ENCODE measurements around the gene LBP.

DNA sequence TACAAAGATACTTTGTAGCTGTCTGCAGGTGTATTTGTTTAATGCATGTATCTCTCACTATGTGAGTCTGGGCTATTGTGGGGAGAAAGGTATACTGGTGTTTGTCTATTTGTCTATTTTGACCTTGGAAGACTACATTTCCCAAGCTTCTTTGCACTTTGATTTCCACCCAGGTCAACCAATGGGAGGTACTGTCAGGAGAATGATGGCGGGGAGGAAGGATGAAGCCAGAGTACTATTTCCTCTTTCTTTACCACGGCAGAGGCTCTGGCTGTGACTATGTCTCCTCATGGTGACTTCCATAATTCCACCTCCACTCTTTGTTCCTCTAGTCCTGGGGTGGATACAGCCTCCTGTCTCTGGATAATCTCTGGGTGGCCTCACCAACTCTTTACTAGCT, 23.1 kb downstream of the LBP start:
- TF ChIP-seq, protein P1, sequence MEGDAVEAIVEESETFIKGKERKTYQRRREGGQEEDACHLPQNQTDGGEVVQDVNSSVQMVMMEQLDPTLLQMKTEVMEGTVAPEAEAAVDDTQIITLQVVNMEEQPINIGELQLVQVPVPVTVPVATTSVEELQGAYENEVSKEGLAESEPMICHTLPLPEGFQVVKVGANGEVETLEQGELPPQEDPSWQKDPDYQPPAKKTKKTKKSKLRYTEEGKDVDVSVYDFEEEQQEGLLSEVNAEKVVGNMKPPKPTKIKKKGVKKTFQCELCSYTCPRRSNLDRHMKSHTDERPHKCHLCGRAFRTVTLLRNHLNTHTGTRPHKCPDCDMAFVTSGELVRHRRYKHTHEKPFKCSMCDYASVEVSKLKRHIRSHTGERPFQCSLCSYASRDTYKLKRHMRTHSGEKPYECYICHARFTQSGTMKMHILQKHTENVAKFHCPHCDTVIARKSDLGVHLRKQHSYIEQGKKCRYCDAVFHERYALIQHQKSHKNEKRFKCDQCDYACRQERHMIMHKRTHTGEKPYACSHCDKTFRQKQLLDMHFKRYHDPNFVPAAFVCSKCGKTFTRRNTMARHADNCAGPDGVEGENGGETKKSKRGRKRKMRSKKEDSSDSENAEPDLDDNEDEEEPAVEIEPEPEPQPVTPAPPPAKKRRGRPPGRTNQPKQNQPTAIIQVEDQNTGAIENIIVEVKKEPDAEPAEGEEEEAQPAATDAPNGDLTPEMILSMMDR (conservative IDR thresholded peaks at IDR 0.05 in 1 of 2, IDR thresholded peaks at IDR 0.05 in 1 of 2; ENCODE audit: low read depth in 1 of 2, low read length in 2 of 2), result no peak
- no peak for TF ChIP-seq EZH2 (IDR thresholded peaks at IDR 0.05; ENCODE audit: low read length, missing control alignments)

Measured in fibroblast of lung (primary cell).